ENCODE measurements around the gene GPRIN2. TPM values are rescaled to one million over a fixed set of nuclear protein-coding genes. Genes with fewer than 3 reads are reported as not detected.

GPRIN2 gene
- total RNA-seq (2022; extraction: Qiagen RNA extraction; ENCODE audit: low read depth) = 20.8 to 34.6 TPM (median 26.3 TPM) in 5 replicates

DNA sequence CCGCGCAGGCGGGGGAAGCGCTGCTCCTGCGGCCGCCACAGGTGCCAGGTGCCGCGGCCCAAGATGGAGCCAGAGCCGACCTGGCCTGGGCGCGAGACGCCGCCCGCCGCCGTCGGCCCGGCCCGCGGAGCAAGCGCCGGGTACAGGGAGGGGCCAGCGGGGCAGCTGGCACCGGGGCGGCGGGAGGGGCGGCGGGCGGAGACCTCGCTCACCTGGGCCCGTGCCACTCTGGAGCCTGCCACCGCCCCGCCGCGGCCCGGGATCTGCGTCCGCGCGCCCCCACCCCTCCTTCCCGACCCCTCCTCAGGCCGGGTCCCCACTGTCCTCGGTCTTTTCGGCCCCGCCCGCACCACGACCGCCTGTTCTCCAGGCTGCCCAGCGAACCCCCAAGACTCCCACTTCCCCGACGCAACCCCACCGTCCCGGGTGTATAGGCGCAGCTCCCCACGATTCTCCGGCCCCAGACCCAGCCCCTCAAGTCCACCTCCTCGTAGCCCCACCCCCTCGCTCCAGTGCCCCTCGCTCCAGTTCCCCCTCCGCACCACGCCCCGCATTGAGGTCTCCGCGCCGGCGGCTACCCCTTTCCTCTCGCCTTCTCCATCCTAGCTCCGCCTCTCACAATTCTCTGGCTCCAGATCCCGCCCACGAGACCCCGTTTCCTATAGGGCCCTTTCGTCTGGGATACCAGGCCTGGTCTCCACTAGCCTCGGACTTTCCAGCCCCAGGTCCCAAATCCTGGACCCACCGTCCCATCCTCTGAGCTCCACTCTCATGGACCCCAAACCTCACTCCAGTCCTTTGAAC is at the start of gene GPRIN2:
Gene GPRIN2, minus strand, starts transcription at position 144 of the 804 bp plus-strand sequence. CDS start 5,922 bp downstream, outside the sequence.

GRCh38 chr10:46578474-46579178 is 22.2 kb upstream of the GPRIN2 start, which contains the start of gene SYT15:
SYT15 (plus strand) TSS chr10:46579128; CDS start chr10:46579169, 41 bp downstream.

Other genes with a start within 250 kb of the GPRIN2 start
- 80.3 to 122 TPM (median 96.8 TPM) in 5 replicates for gene ANXA8L1, start 180.9 kb downstream of the GPRIN2 start, total RNA-seq (2022; extraction: Qiagen RNA extraction; ENCODE audit: low read depth)
- gene NPY4R, start 90.7 kb downstream of the GPRIN2 start, total RNA-seq (2022; extraction: Qiagen RNA extraction; ENCODE audit: low read depth) = 30.0 to 47.6 TPM (median 39.4 TPM) in 5 replicates
- gene SYT15, start 22.5 kb upstream of the GPRIN2 start, total RNA-seq (2022; extraction: Qiagen RNA extraction; ENCODE audit: low read depth) = 2.2 to 2.8 TPM (median 2.6 TPM) in 5 replicates